ENCODE results near the gene DNMT3A.
A peak's percentile ranks its signal among the peaks of the same experiment; 100 is the strongest.

- TF ChIP-seq CTCF (IDR thresholded peaks at IDR 0.05; ENCODE audit: extremely low read depth in 1 of 2, insufficient read depth in 1 of 2, low read depth in 1 of 2, low read length in 2 of 2) = peak; percentile 93 to 95
- TF ChIP-seq MAX (IDR thresholded peaks at IDR 0.05; ENCODE audit: insufficient read depth, insufficient read length) = no peak
- TF ChIP-seq POLR2AphosphoS5 (IDR thresholded peaks at IDR 0.05; ENCODE audit: insufficient read depth, low read depth, low read length) = peak; percentile 58
- TF ChIP-seq POLR2A (IDR thresholded peaks at IDR 0.05; ENCODE audit: low read depth, low read length) = no peak
- TF ChIP-seq EZH2 (IDR thresholded peaks at IDR 0.05; ENCODE audit: borderline replicate concordance, low read depth, low read length, severe bottlenecking) = no peak
- TF ChIP-seq GATA2 (IDR thresholded peaks at IDR 0.05; ENCODE audit: insufficient read depth, insufficient read length, low read depth, low read length) = no peak
Observed at GRCh38 chr2:25342372-25343186, 854 bp upstream of the DNMT3A start.
